Muscle of arm (tissue), 12 donors: ENCODE measurements around the gene ACP7. TPM values are rescaled to one million over a fixed set of nuclear protein-coding genes. Genes with fewer than 3 reads are reported as not detected.

Source experiments
- DNase-seq: peaks from one replicate; pipeline ENCODE4 v3.0.0-alpha.2; 2013
- polyA plus RNA-seq, 12 donors: library from polyadenylated mRNA; unstranded; fragments of 120-200 nt; gene quantifications; one replicate each; pipeline ENCODE4 v1.2.1, GENCODE V29; 2013; ENCODE audit not compliant: insufficient read length in 12 of 12

The ACP7 gene
- polyA plus RNA-seq, 12 donors, result 0.07 to 0.30 (median 0.13) TPM; not detected in 3

GRCh38 chr19:39146686-39147450 is 62.7 kb downstream of the ACP7 start:
- no peak for DNase-seq

GRCh38 chr19:39147480-39147879 is 63.3 kb downstream of the ACP7 start:
- no peak for DNase-seq

GRCh38 chr19:39148939-39149529 is 64.9 kb downstream of the ACP7 start:
- no peak for DNase-seq

GRCh38 chr19:39150235-39150634 is 66.1 kb downstream of the ACP7 start:
- DNase-seq, result no peak

GRCh38 chr19:39150807-39151600 is 66.8 kb downstream of the ACP7 start:
- DNase-seq, result no peak

- DNase-seq, result no peak
Measured at GRCh38 chr19:39152066-39152465, 67.9 kb downstream of the ACP7 start.

- DNase-seq, result no peak
Measured at GRCh38 chr19:39154100-39154628, 70.0 kb downstream of the ACP7 start.

- no peak for DNase-seq
Measured at GRCh38 chr19:39154629-39155100, 70.5 kb downstream of the ACP7 start.

GRCh38 chr19:39155114-39155700 is 71.0 kb downstream of the ACP7 start:
- DNase-seq, result no peak

GRCh38 chr19:39155741-39156140 is 71.6 kb downstream of the ACP7 start:
- no peak for DNase-seq

- no peak for DNase-seq
Measured at GRCh38 chr19:39156326-39157230, 72.4 kb downstream of the ACP7 start.

- no peak for DNase-seq
Measured at GRCh38 chr19:39157275-39157996, 73.3 kb downstream of the ACP7 start.

- no peak for DNase-seq
Measured at GRCh38 chr19:39157997-39158389, 73.8 kb downstream of the ACP7 start.

- DNase-seq, result no peak
Measured at GRCh38 chr19:39158646-39159260, 74.6 kb downstream of the ACP7 start.

GRCh38 chr19:39160523-39160861 is 76.3 kb downstream of the ACP7 start:
- peak; percentile 59 for DNase-seq
